ENCODE results near the gene RARA.

Gene RARA

DNA sequence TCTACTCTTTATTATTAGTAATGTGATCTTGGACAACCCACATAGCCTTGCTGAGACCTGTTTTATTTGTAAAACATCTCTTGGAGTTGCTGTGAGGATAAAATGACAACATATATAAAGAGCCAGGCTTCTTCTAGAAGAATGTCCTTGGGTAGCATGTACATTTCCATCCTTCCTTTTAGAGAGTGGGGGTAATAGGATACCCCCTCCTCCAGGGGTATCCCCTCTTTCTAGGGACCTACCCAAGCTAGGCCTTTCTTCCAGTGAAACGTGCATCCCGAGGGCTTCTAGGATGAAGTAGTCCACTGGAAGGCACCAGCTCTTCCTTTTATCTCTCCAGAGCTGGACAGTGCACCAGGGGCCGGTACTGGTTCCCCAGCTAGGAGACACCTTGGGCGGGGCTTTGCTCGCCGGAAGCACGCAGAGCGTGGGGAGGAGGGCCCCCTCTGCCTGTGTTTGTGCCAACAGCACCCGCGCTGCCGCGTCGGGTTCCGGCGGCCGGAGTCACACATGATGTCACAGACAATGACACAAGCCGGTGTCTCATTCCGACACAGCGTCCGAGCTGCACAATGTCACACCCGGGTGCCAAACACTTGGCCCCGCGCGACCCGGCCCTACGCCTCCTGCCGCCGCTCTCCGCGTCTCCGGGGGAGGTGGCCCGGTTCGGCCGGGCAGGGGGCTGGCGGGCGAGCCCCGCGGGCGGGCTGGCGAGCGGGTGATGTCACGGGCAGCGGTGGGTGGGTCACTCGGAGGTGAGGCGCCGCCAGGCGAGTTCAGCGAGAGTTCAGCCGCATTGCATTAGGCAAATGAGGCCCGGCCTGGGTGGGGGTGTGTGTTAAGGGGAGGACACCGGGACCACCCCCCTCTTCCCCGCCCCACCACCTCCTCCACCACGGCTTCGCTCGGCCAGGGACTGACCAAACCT, 32.2 kb downstream of the RARA start:
- no peak for DNase-seq (ENCODE audit: low read depth, low spot score)
- peak overlapping the region; percentile 55 for H3K4me3 ChIP-seq (ENCODE audit: low read length)

DNA sequence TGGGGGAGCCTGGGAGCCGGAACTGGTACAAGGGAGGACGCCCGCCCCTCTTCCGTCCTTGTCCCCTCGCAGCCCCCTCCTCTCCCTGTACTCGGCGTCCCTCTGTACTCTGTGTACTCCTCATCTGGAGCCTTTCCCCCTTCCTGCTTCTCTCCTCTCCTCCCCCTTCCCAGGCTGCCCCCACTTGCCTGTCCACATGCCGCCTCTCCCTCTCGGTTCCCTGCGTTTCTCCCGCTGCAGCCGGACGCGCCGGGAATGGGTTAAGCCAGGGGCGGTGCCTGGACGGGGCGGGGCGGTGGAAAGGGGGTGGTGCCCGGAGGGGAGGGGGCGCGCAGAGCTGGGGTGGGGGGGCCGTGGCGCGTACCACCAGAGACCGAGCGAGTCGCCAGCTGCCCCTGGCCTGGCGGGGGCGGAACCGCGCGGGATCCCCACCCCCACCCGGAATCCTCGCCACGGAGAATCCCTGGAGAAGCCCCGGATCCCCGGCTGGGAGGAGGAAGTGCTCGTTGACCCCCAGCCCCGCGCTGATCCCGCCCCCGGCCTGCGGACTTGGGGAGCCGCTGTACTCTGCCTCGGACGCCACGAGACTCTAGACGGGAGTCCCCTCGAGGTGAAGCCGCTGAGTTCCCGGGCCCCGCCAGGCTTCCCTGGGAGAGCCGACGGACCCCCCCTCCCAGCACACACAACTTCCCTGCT, 33.0 kb downstream of the RARA start:
- H3K4me3 ChIP-seq (ENCODE audit: low read length), result peak overlapping the region; percentile 55
- no peak for DNase-seq (ENCODE audit: low read depth, low spot score)

DNA sequence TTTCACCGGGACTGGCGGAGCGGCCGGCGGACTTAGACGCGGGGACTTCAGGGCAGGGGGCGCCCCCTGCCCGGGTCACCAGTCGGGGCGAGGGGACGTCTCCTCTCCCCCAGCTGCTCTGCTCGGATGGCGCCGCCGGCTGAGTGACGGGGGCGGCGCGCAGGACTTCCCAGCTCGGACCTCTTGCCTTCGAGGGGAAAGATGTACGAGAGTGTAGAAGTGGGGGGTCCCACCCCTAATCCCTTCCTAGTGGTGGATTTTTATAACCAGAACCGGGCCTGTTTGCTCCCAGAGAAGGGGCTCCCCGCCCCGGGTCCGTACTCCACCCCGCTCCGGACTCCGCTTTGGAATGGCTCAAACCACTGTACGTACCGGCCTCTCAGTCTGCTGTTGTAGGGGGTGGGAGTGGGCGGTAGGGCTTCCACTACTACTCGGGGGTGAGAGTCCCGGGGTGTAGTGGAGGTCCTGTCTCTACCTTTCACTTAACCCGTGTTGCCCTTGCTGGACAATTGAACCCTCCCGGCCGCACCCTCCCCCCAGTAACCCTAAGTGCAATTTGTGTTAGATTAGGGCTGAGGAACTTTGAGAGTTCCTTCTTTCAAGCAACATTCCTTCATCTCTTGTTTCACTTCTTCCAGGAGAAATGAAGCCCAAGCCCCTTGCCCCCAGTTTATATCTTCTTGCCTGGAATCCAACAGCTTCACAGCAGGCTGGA, 33.7 kb downstream of the RARA start:
- DNase-seq (ENCODE audit: low read depth, low spot score), result no peak
- no peak overlapping the region for H3K4me3 ChIP-seq (ENCODE audit: low read length)

DNA sequence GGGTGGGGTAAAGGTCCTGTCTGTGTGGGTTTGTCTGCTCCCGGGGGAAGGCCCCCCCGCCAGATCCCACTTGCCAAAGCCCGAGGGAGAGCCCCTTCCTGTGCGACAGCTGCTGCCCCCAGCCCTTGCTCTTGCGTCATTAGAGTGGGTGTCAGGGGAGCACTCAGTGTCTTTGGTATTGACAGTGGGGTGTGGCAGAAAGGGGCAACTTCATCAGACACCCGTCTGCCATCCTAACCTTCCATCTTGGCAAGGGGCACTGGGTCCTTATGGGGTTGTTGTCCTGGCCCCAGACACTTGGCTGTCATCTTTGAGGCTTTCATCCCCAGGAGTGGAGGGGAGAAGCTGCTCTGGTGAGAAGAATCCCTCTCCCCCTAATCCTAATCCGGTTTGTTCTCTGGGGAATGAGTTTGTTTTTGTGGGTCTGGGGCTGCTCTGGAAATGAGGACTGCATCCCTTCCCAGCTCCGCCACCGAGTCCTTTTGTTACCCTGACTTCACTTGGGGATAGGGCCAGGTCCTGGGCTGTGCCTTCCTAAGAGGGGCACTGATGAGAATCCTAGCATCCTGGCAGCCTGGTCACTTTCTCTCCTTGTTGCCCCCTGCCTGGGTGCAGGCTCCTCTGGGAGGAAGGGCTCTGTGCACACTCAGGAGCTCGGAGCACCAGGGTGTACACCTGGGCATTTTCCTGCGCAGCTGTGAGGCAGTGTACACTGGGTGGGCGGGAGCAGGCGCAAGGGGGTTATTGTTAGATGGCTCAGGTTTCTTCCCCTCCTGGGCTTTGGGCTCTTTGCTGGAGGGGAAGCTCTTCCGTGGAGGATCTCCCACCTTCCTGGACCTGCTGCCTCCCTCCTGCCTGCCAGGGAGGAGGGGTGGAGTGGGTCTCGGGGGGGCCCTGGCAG, 34.5 kb downstream of the RARA start:
- H3K4me3 ChIP-seq (ENCODE audit: low read length), result no peak overlapping the region
- DNase-seq (ENCODE audit: low read depth, low spot score), result no peak

DNA sequence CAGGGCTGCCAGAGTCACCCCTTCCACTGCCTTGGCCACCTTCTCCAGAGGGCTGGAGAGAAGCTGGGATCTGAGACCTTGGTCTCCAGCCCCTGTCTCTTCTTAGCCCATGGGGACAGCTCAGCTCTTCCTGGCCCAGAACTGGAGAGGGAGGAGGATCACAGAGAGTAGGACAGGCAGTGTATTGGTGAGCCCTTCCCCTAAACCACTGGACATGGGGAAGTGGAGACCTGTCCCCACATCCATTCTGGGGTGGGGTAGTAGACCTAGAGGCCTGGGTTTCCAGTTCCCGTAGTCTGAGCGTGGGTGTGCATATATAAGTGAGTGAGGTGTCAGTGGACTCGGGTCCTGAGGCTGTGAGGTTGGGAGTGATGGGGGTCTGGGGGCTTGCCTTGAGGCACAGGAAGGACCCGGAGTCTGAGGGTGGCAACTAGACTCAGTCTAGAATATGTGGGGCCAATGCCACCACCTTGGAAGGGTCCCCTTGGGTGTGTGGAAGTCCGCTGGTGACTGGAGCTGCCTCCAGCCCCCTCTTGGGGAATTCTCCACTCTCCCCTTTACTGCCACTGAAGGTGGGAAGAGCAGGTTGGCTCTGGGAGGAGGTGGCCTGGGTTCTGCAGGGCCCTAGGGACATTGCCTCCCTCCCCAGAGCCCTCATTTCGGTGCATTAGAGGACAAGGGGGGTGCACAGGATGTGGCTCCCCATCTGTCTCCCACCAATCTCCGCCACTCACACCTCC, 35.6 kb downstream of the RARA start:
- no peak for DNase-seq (ENCODE audit: low read depth, low spot score)
- peak overlapping the region; percentile 32 for H3K4me3 ChIP-seq (ENCODE audit: low read length)

DNA sequence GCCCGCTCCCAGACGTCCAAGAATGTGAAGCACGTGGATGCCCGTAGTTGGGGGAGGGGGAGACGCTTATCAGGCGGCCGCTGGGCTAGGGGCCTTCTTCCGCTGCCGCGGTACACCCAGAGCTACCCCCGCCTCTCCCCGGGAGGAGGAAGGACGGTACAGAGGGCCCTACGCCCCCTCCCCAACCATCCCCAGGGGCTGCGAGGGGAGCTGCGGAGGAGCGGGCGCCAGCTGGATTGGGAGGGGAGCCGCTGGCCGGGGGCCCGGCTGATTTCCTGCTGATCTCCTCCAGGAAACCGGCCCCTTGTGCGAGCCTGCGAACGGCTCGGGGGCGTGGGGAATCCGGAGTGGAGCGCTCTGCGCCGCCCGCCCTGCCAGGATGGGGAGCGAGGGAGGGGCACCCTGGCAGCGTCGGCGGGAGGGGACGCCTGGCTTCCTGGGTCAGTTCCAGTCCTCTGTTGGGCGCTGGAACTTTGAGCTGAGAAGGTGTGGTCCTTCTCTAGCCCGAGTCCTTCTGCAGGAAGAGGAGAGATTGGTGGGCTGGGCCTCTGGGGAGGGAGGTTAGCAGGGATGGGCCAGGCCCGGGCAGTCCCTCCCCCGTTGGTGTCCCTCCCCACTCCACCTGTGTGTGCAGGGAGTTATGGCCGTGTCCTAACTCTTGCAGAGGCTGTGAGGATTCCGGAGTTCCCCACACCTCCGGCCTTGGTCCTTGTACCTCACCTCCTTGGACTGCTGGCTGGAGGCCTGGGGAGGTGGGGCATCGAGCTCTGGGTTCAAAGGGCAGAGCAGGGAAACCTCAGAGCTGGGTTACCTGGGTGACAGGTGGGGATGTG, 36.4 kb downstream of the RARA start:
- DNase-seq (ENCODE audit: low read depth, low spot score), result no peak
- H3K4me3 ChIP-seq (ENCODE audit: low read length), result peak overlapping the region; percentile 32

GRCh38 chr17:40345994-40346764, 37.2 kb downstream of the RARA start:
- no peak for DNase-seq (ENCODE audit: low read depth, low spot score)
- no peak overlapping the region for H3K4me3 ChIP-seq (ENCODE audit: low read length)

DNA sequence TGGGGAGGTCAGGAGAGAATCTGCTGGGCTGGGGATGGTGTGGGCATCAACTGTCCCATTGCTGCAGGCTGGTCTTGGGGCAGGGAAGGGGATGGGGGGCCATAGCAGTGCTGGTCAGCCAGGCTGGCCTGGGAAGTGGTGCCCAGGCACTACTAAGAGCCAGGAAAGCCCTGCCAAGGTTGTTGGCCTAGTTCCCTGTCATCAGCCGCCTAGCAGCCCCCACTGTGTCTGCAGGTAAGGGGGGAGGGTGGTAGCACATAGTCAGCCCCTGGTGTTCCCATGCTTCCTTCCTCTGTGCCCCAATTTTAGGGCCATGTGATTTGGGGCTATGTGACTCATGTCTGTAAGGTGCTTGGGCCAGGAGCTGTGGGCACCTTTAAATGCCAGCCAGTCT, 37.8 kb downstream of the RARA start:
- no peak for DNase-seq (ENCODE audit: low read depth, low spot score)
- no peak overlapping the region for H3K4me3 ChIP-seq (ENCODE audit: low read length)

GRCh38 chr17:40347319-40348135, 38.5 kb downstream of the RARA start:
- DNase-seq (ENCODE audit: low read depth, low spot score), result no peak
- no peak overlapping the region for H3K4me3 ChIP-seq (ENCODE audit: low read length)

GRCh38 chr17:40348136-40348504, 39.1 kb downstream of the RARA start:
- no peak for DNase-seq (ENCODE audit: low read depth, low spot score)
- no peak overlapping the region for H3K4me3 ChIP-seq (ENCODE audit: low read length)

- DNase-seq (ENCODE audit: low read depth, low spot score), result no peak
- no peak overlapping the region for H3K4me3 ChIP-seq (ENCODE audit: low read length)
Observed at GRCh38 chr17:40348562-40349476, 39.8 kb downstream of the RARA start.

GRCh38 chr17:40349477-40349894, 40.5 kb downstream of the RARA start:
- no peak for DNase-seq (ENCODE audit: low read depth, low spot score)

GRCh38 chr17:40349895-40350688, 41.1 kb downstream of the RARA start:
- no peak overlapping the region for H3K4me3 ChIP-seq (ENCODE audit: low read length)
- no peak for DNase-seq (ENCODE audit: low read depth, low spot score)

More at GRCh38 chr17:40349477-40349894, 40.5 kb downstream of the RARA start:
- no peak overlapping the region for H3K4me3 ChIP-seq (ENCODE audit: low read length)

DNA sequence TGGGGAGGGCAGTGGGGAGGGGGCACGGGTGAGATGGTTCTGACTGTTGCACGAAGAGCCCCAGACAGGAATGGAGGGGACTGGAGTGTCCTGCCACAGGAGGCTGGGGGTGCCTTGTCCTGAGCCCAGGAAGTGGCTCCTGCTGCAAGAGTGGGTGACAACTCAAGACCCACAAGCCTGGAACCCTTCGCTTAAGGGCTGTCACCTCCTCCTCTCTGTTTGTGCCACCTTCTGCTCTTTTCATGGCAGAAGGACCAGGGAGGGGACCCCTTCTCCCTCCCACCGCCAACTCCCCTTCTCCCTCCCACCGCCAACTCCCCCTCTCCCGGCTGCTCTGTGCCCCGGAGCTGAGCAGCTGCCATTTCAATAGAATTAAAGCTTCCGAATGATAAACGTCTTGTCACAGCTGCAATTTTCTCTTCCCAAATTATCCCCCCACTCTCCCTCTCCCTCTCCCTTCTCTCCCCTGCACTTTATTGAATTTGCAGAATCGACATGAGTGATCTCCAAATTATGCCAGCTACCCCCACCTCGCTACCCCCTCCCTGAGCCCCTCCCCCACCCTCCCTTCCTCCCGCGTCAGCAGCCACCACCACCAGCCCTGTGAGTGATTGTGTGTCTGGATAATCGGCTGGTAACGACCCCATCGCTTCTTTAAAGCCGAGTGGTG, 41.8 kb downstream of the RARA start:
- no peak for DNase-seq (ENCODE audit: low read depth, low spot score)
- H3K4me3 ChIP-seq (ENCODE audit: low read length), result no peak overlapping the region

Data from Jurkat, Clone E6-1 (cell line).